HEK293 (cell line): ENCODE results near the gene SLC46A2.

ENCODE experiments used
- CTCF ChIA-PET: fragments of 350-600 bp; formaldehyde crosslinking; extraction: SDS; loops from one replicate; lab custom pipeline; 2021; ENCODE audit warnings: antibody characterized with exemption; lab: Yijun Ruan, JAX
- POLR2A ChIA-PET: fragments of 300-600 bp; formaldehyde crosslinking; extraction: SDS; loops from one replicate; lab custom pipeline; 2020; ENCODE audit warnings: antibody characterized with exemption, inconsistent platforms; lab: Yijun Ruan, JAX
- H3K27ac ChIP-seq: fragments of 200-500 bp; sonication (Bioruptor generic); 2 replicates; pipeline ENCODE4 v1.5.1; 2014; ENCODE audit warnings: low read depth, low read length, control low read depth, inconsistent platforms; ENCODE audit errors: extremely low read depth
- H3K36me3 ChIP-seq, 2 experiments: fragments of 200-500 bp in 1 of 2; sonication (Bioruptor generic) in 1 of 2; 1 replicate in 1 of 2; 2 replicates in 1 of 2; pipeline ENCODE4 v1.5.1; 2014 to 2017; ENCODE audit warnings: inconsistent platforms in 2 of 2, low read length in 2 of 2; ENCODE audit not compliant: control insufficient read depth in 2 of 2, insufficient read depth in 1 of 2
- H3K4me1 ChIP-seq: fragments of 200-500 bp; sonication (Bioruptor generic); 2 replicates; pipeline ENCODE4 v1.5.1; 2014; ENCODE audit warnings: mild to moderate bottlenecking, low read length, inconsistent platforms; ENCODE audit not compliant: control insufficient read depth, insufficient read depth
- H3K4me3 ChIP-seq: 2 replicates; pipeline ENCODE4 v1.5.1; 2011; ENCODE audit warnings: low read depth, mild to moderate bottlenecking, control low read depth, low read length, moderate library complexity
- H3K9me3 ChIP-seq: fragments of 200-500 bp; sonication (Bioruptor generic); 2 replicates; pipeline ENCODE4 v1.5.1; 2014; ENCODE audit warnings: low read depth, low read length, inconsistent platforms; ENCODE audit not compliant: control insufficient read depth, insufficient read depth
- EGR2 ChIP-seq: fragments of 450-650 bp; formaldehyde crosslinking; IDR thresholded peaks from 2 replicates; pipeline ENCODE4 v1.5.1; 2016; ENCODE audit warnings: low read depth, missing biosample characterization, missing genetic modification characterization
- HOXC10 ChIP-seq: sonication (generic); formaldehyde crosslinking; IDR thresholded peaks from 2 replicates; pipeline ENCODE4 v1.8.1; 2023; ENCODE audit warnings: mild to moderate bottlenecking, missing genetic modification reagents
- ZBTB6 ChIP-seq: fragments of 450-650 bp; formaldehyde crosslinking; IDR thresholded peaks from 2 replicates; pipeline ENCODE4 v1.5.1; 2017; ENCODE audit warnings: missing biosample characterization, missing genetic modification characterization
- ZFP3 ChIP-seq: fragments of 450-650 bp; formaldehyde crosslinking; IDR thresholded peaks from 2 replicates; pipeline ENCODE4 v1.5.1; 2016; ENCODE audit warnings: low read depth, missing biosample characterization, missing genetic modification characterization
- ZNF114 ChIP-seq: fragments of 450-650 bp; formaldehyde crosslinking; IDR thresholded peaks from 2 replicates; pipeline ENCODE4 v1.5.0; 2017; ENCODE audit warnings: missing biosample characterization, missing genetic modification characterization
- ZNF175 ChIP-seq: fragments of 450-650 bp; formaldehyde crosslinking; IDR thresholded peaks from 2 replicates; pipeline ENCODE4 v1.5.1; 2016; ENCODE audit warnings: missing biosample characterization, missing genetic modification characterization
- ZNF202 ChIP-seq: fragments of 450-650 bp; formaldehyde crosslinking; IDR thresholded peaks from 2 replicates; pipeline ENCODE4 v1.5.1; 2016; ENCODE audit warnings: missing biosample characterization, missing genetic modification characterization, borderline replicate concordance
- ZNF214 ChIP-seq: fragments of 450-650 bp; formaldehyde crosslinking; IDR thresholded peaks from 2 replicates; pipeline ENCODE4 v1.5.1; 2017; ENCODE audit warnings: missing biosample characterization, mild to moderate bottlenecking, missing genetic modification characterization, borderline replicate concordance
- ZNF239 ChIP-seq: fragments of 450-650 bp; formaldehyde crosslinking; IDR thresholded peaks from 2 replicates; pipeline ENCODE4 v1.5.1; 2016; ENCODE audit warnings: missing biosample characterization, missing genetic modification characterization
- ZNF24 ChIP-seq: fragments of 450-650 bp; formaldehyde crosslinking; IDR thresholded peaks from 2 replicates; pipeline ENCODE4 v1.5.1; 2016; ENCODE audit warnings: missing biosample characterization, missing genetic modification characterization
- ZNF335 ChIP-seq: fragments of 450-650 bp; formaldehyde crosslinking; conservative IDR thresholded peaks from 2 replicates; pipeline ENCODE4 v1.5.1; 2016; ENCODE audit warnings: missing biosample characterization, missing genetic modification characterization
- ZNF560 ChIP-seq: fragments of 450-650 bp; formaldehyde crosslinking; IDR thresholded peaks from 2 replicates; pipeline ENCODE4 v1.5.1; 2017; ENCODE audit warnings: missing biosample characterization, missing genetic modification characterization, borderline replicate concordance
- ZNF654 ChIP-seq: fragments of 450-650 bp; formaldehyde crosslinking; IDR thresholded peaks from 2 replicates; pipeline ENCODE4 v1.5.1; 2016; ENCODE audit warnings: low read depth, missing biosample characterization, missing genetic modification characterization
- ZNF658 ChIP-seq: fragments of 450-650 bp; formaldehyde crosslinking; IDR thresholded peaks from 2 replicates; pipeline ENCODE4; 2016; ENCODE audit warnings: missing biosample characterization, missing genetic modification characterization
- ZNF777 ChIP-seq: fragments of 450-650 bp; formaldehyde crosslinking; IDR thresholded peaks from 2 replicates; pipeline ENCODE4 v1.5.1; 2017; ENCODE audit warnings: missing biosample characterization, missing genetic modification characterization, borderline replicate concordance
- ZSCAN30 ChIP-seq: fragments of 450-650 bp; IDR thresholded peaks from 2 replicates; pipeline ENCODE4 v1.5.1; 2018; ENCODE audit warnings: missing biosample characterization, mild to moderate bottlenecking, missing genetic modification characterization, moderate library complexity
- TF ChIP-seq, protein P1 (sequence below): fragments of 450-650 bp; formaldehyde crosslinking; IDR thresholded peaks from 2 replicates; pipeline ENCODE4 v1.5.1; 2016; ENCODE audit warnings: missing biosample characterization, missing genetic modification characterization, low read depth
- TF ChIP-seq, protein P2 (sequence below): fragments of 450-650 bp; formaldehyde crosslinking; IDR thresholded peaks from 2 replicates; pipeline ENCODE4 v1.5.1; 2017; ENCODE audit warnings: missing biosample characterization, mild to moderate bottlenecking, missing genetic modification characterization, moderate library complexity
- TF ChIP-seq, protein P3 (sequence below): fragments of 450-650 bp; formaldehyde crosslinking; IDR thresholded peaks from 2 replicates; pipeline ENCODE4 v1.5.1; 2016; ENCODE audit warnings: missing biosample characterization, missing genetic modification characterization
- TF ChIP-seq, protein P4 (sequence below): fragments of 450-650 bp; formaldehyde crosslinking; IDR thresholded peaks from 2 replicates; pipeline ENCODE4 v1.5.1; 2017; ENCODE audit warnings: missing biosample characterization, missing genetic modification characterization
- TF ChIP-seq, protein P5 (sequence below): fragments of 450-650 bp; formaldehyde crosslinking; IDR thresholded peaks from 2 replicates; pipeline ENCODE4 v1.5.1; 2016; ENCODE audit warnings: missing biosample characterization, missing genetic modification characterization

SLC46A2 gene

DNA sequence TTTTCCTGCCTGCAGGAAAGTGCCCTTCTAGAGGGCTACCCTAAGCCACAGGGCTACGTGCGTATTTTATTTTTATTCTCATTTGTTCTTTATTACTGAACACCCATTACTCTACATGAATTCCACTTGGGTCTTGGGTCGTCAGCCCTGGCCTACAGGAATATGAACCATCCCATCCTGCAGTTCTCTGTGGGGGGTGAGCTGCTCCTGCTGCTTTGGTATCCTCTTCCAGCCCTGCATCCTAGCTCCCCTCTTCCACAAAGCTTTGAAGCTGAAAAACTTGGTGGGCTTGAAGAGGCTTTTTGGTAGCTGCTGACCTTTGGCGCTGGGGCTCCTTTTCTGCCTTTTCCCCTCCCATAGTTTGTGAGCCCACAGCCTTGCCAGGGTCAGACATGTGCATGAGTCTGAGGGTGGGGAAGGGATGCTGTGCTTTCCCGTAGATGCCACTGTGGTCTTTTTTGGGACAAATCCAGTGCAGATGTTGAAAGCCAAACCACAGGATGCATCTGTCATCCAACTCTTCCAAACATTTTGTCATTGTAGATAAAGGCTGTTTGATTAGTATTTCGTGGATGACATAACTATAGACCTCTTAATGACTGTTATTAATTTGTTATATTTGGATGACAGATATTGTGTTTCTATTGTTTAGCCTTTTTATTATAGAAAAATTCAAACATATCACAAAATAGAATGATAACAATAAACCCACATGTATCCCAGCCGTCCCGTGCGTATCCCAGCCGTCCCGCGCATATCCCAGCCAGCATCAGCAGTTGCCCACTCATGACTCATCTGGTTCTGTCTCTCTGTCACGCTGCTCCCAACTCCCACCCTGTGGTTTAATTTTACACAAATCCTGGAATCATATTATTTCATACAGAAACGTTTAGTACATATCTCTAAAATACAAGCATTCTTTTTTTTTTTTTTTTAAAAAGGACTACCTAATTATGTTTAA lies 43.9 kb downstream of the SLC46A2 start (continued):
- TF ChIP-seq, protein P1, sequence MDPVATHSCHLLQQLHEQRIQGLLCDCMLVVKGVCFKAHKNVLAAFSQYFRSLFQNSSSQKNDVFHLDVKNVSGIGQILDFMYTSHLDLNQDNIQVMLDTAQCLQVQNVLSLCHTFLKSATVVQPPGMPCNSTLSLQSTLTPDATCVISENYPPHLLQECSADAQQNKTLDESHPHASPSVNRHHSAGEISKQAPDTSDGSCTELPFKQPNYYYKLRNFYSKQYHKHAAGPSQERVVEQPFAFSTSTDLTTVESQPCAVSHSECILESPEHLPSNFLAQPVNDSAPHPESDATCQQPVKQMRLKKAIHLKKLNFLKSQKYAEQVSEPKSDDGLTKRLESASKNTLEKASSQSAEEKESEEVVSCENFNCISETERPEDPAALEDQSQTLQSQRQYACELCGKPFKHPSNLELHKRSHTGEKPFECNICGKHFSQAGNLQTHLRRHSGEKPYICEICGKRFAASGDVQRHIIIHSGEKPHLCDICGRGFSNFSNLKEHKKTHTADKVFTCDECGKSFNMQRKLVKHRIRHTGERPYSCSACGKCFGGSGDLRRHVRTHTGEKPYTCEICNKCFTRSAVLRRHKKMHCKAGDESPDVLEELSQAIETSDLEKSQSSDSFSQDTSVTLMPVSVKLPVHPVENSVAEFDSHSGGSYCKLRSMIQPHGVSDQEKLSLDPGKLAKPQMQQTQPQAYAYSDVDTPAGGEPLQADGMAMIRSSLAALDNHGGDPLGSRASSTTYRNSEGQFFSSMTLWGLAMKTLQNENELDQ = no peak
- TF ChIP-seq ZNF560 (tag by site-specific recombination) = no peak
- no peak for TF ChIP-seq HOXC10 (CRISPR knock-in tag)
- no peak for TF ChIP-seq ZNF658
- TF ChIP-seq, all 188 proteins: peak for 0

GRCh38 chr9:112844771-112845542 lies 45.7 kb downstream of the SLC46A2 start:
- H3K4me3 ChIP-seq = no peak overlapping the region

More at GRCh38 chr9:112844771-112845542, 45.7 kb downstream of the SLC46A2 start:
- CTCF ChIA-PET = interaction anchor here (0.6 to 5.8 kb wide), 15 partner anchors 10 to 731 kb away, joined by 3 to 56 read pairs (median 4); no protein-coding TSS in a partner anchor
- TF ChIP-seq ZNF654 = peak; percentile 39
- no peak for TF ChIP-seq ZNF777 (tag by site-specific recombination)
- TF ChIP-seq, protein P2, sequence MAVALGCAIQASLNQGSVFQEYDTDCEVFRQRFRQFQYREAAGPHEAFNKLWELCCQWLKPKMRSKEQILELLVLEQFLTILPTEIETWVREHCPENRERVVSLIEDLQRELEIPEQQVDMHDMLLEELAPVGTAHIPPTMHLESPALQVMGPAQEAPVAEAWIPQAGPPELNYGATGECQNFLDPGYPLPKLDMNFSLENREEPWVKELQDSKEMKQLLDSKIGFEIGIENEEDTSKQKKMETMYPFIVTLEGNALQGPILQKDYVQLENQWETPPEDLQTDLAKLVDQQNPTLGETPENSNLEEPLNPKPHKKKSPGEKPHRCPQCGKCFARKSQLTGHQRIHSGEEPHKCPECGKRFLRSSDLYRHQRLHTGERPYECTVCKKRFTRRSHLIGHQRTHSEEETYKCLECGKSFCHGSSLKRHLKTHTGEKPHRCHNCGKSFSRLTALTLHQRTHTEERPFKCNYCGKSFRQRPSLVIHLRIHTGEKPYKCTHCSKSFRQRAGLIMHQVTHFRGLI (tag by site-specific recombination) = peak; percentile 78
- no peak for TF ChIP-seq ZFP3 (tag by site-specific recombination)
- TF ChIP-seq, protein P3, sequence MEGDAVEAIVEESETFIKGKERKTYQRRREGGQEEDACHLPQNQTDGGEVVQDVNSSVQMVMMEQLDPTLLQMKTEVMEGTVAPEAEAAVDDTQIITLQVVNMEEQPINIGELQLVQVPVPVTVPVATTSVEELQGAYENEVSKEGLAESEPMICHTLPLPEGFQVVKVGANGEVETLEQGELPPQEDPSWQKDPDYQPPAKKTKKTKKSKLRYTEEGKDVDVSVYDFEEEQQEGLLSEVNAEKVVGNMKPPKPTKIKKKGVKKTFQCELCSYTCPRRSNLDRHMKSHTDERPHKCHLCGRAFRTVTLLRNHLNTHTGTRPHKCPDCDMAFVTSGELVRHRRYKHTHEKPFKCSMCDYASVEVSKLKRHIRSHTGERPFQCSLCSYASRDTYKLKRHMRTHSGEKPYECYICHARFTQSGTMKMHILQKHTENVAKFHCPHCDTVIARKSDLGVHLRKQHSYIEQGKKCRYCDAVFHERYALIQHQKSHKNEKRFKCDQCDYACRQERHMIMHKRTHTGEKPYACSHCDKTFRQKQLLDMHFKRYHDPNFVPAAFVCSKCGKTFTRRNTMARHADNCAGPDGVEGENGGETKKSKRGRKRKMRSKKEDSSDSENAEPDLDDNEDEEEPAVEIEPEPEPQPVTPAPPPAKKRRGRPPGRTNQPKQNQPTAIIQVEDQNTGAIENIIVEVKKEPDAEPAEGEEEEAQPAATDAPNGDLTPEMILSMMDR (tag by site-specific recombination) = 0 out of 2 replicates have a peak, but pooled peaks have one; percentile 16
- no peak for TF ChIP-seq ZNF202
- TF ChIP-seq ZNF24 (tag by site-specific recombination) = no peak
- no peak for TF ChIP-seq ZNF175
- peak; percentile 69 for TF ChIP-seq ZNF335 (tag by site-specific recombination)
- no peak for TF ChIP-seq ZNF239 (tag by site-specific recombination)
- no peak for TF ChIP-seq ZNF114 (tag by site-specific recombination)
- TF ChIP-seq, protein P4, sequence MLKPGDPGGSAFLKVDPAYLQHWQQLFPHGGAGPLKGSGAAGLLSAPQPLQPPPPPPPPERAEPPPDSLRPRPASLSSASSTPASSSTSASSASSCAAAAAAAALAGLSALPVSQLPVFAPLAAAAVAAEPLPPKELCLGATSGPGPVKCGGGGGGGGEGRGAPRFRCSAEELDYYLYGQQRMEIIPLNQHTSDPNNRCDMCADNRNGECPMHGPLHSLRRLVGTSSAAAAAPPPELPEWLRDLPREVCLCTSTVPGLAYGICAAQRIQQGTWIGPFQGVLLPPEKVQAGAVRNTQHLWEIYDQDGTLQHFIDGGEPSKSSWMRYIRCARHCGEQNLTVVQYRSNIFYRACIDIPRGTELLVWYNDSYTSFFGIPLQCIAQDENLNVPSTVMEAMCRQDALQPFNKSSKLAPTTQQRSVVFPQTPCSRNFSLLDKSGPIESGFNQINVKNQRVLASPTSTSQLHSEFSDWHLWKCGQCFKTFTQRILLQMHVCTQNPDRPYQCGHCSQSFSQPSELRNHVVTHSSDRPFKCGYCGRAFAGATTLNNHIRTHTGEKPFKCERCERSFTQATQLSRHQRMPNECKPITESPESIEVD (tag by site-specific recombination) = no peak
- no peak for TF ChIP-seq ZBTB6 (tag by site-specific recombination)
- TF ChIP-seq EGR2 (tag by site-specific recombination) = no peak
- TF ChIP-seq ZSCAN30 (tag by site-specific recombination) = no peak
- TF ChIP-seq, protein P5, sequence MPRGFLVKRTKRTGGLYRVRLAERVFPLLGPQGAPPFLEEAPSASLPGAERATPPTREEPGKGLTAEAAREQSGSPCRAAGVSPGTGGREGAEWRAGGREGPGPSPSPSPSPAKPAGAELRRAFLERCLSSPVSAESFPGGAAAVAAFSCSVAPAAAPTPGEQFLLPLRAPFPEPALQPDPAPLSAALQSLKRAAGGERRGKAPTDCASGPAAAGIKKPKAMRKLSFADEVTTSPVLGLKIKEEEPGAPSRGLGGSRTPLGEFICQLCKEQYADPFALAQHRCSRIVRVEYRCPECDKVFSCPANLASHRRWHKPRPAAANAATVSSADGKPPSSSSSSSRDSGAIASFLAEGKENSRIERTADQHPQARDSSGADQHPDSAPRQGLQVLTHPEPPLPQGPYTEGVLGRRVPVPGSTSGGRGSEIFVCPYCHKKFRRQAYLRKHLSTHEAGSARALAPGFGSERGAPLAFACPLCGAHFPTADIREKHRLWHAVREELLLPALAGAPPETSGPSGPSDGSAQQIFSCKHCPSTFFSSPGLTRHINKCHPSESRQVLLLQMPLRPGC (tag by site-specific recombination) = no peak
- TF ChIP-seq ZNF214 (tag by site-specific recombination) = no peak
- TF ChIP-seq, all 188 proteins: peak for 4
- H3K4me1 ChIP-seq = no peaks in the 10 kb centered on the region
- POLR2A ChIA-PET = no interaction called here
- H3K36me3 ChIP-seq = peaks cover 0 to 22% of the 10 kb centered on the region in 2 experiments; a peak in 1 of 3 replicates
- H3K9me3 ChIP-seq = no peaks in the 10 kb centered on the region
- H3K27ac ChIP-seq = no peak overlapping the region
